ENCODE results near the gene TIE1.

DNA sequence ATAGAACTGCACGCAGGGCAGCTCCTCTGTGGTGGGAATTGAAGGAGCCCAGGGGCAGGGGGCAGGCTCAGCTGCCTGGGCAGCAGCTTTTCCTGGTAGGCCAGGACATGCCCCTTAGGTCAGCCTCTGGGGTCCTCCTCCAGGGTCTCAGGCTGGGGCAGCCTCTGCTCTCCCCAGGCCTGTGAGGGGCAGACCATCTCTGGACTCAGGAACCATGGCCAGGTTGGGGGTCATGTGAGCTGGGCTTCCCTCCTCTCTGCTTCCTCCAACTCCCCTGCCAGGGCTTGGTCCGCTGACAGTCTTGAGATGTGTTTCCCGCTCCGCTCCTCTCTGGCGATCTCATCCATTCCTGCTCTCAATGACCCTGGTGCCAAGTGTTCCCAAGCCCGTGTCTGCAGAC is 21.1 kb upstream of the TIE1 start:
- TF ChIP-seq CTCF (IDR thresholded peaks at IDR 0.05) = no peak
- no peak for TF ChIP-seq POLR2A (IDR thresholded peaks at IDR 0.05)

Data from uterus (tissue), 2 donors.